ENCODE data around the gene BCL7A.
"Not testable (repeated sequence)": the region's sequence is repeated elsewhere in the genome, so short reads cannot be mapped to it uniquely, and the experiment has no call there.

BCL7A gene

GRCh38 chr12:122024132-122024785, 2.6 kb downstream of the BCL7A start:
- DNase-seq (ENCODE audit: extremely low spot score, insufficient read length, low read depth): no peak
- FAIRE-seq: peak; percentile 77

DNA sequence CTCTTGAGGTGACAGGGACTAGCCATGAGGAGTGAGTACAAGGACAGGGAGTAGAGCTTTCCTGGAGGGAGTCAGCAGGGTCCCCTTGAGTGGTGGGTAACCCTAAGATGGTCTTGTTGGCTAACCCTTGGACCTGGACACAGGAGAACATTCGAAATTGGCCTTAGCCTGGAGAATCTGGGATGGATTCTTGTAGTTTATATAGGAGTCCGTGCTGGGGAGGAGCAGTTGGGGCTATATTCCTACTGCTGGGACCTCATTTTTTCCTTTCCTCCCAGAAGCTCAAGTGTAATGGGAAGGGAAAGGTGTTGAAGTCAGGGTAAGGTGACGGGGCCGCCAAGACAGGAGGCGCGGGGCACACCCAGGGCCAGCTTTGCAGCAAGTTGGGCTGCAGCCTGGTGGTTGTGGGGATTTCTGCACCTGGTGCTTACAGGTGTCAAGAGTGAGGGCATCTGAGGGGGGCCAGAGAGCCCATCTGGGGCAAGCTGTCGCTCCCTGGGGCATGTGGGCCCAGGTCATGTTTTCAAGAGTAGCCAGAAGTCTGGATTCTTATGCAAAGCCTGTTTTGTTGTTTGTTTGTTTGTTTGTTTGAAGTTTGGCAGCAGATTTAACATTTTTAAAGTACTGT, 5.1 kb downstream of the BCL7A start:
- FAIRE-seq (no peak), DNase-seq (ENCODE audit: extremely low spot score, insufficient read length, low read depth) (no peak)

- FAIRE-seq: no peak
These were observed 6.7 kb downstream of the BCL7A start for GRCh38 chr12:122028165-122028904.

GRCh38 chr12:122028905-122029560, 7.3 kb downstream of the BCL7A start:
- peak; percentile 80 for FAIRE-seq
- peak; percentile 67 for DNase-seq (ENCODE audit: extremely low spot score, insufficient read length, low read depth)

More at GRCh38 chr12:122028165-122028904, 6.7 kb downstream of the BCL7A start:
- DNase-seq (ENCODE audit: extremely low spot score, insufficient read length, low read depth): no peak

DNA sequence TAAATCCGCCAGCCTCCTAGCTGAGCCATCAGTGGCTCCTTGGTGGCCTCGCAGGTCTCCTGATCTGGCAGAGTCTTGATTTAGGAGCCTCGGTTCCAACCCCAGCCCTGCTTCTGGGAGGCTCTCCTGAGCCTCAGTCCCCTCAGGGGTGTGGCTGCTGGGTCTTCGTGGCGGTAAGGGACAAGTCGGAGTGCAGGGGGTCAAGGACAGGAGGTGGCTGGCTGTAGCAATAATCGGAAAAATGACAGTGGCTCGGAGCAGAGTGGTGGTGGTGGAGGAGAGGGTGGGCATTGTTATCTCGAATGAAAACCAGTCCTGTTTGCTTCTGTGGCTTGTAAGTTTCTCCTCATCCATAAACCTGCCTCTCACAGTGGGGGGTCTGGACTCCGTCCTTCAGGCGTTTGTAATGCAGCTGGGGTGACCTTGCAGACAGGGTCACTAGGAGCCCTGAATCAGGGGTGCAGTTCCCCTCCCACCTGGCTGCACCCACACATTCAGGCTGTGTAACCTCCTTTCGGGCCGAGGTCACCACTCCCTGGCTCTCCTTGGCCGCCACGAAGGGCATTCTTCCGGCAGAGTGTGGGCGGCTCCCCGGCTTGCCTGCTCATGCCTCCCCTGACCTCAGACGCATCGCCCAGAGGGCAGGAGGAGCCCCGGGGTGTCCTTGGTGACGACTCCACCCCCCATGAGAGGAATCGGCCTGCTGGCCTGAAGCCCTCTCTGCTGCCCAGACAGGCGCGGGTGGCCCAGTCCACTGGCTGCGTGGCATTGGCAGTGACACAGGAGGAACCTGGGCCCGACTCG, 8.1 kb downstream of the BCL7A start:
- FAIRE-seq: no peak
- DNase-seq (ENCODE audit: extremely low spot score, insufficient read length, low read depth): no peak

DNA sequence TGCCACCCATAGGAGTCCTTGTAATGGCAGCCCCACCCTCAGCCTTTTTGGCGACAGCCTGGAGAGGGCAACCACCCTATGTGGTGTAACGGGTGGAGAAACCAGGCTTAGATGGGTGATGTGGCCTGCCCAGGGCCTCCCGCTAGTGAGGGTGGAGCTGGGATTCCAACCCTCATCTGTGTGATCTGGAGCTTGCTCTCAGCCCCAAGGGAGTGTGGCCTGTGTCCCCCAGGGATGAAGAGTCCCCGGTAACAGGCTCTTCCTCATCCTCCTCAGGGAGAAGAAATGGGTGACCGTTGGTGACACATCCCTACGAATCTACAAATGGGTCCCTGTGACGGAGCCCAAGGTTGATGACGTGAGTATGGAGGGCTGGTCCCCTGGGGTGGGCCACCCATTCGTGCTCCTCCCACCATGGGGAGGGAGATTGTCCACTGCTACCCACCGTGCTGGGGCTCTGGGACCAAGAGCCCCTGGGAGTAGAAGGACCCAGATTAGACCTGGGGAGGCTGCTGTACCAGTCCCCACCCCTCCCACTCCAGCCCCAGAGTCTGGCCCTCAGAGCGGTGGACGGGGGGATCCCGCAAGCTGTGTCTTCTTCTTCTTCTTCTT, 8.8 kb downstream of the BCL7A start:
- FAIRE-seq (no peak), DNase-seq (ENCODE audit: extremely low spot score, insufficient read length, low read depth) (no peak)

GRCh38 chr12:122031342-122032216, 9.9 kb downstream of the BCL7A start:
- FAIRE-seq (no peak), DNase-seq (ENCODE audit: extremely low spot score, insufficient read length, low read depth) (no peak)

DNA sequence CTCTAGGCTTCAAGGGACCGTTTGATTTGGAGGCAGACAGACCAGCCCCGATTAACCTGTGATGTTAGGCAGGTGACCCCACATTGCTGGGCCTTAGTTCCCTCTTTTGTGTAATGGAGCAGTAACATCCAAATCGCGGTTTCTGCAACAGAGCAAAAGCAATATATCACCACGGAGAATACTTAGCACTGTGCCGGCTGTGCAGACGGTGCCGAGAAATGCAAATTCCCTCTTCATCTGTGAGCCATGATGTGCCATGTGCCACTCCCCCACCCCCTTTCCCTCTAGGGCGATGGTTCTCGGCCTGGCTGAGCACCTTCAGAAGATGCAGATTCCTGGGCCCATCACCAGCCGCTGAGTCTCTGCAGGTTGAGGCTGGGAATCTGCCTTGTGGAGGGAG, 10.9 kb downstream of the BCL7A start:
- no peak for DNase-seq (ENCODE audit: extremely low spot score, insufficient read length, low read depth)

DNA sequence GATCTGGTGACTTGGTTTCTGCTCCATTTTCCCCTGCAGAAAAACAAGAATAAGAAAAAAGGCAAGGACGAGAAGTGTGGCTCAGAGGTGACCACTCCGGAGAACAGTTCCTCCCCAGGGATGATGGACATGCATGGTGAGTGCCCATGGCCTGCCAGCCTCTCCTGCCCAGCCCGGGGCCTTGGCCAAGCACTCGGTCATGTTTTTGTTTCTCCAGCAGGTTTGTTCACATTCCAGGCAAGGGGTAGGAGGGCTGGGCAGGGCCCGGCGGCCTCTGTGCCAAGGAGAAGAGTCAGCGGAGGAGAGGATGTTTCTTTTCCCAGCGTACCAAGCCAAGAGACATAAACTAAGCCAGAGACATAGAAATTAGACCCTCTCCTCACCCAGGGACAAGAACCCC, 13.6 kb downstream of the BCL7A start:
- FAIRE-seq: no peak

More for the DNA sequence above, 10.9 kb downstream of the BCL7A start:
- FAIRE-seq: no peak

GRCh38 chr12:122036153-122036552, 14.5 kb downstream of the BCL7A start:
- no peak for DNase-seq (ENCODE audit: extremely low spot score, insufficient read length, low read depth)

More for the DNA sequence above, 13.6 kb downstream of the BCL7A start:
- DNase-seq (ENCODE audit: extremely low spot score, insufficient read length, low read depth): no peak

DNA sequence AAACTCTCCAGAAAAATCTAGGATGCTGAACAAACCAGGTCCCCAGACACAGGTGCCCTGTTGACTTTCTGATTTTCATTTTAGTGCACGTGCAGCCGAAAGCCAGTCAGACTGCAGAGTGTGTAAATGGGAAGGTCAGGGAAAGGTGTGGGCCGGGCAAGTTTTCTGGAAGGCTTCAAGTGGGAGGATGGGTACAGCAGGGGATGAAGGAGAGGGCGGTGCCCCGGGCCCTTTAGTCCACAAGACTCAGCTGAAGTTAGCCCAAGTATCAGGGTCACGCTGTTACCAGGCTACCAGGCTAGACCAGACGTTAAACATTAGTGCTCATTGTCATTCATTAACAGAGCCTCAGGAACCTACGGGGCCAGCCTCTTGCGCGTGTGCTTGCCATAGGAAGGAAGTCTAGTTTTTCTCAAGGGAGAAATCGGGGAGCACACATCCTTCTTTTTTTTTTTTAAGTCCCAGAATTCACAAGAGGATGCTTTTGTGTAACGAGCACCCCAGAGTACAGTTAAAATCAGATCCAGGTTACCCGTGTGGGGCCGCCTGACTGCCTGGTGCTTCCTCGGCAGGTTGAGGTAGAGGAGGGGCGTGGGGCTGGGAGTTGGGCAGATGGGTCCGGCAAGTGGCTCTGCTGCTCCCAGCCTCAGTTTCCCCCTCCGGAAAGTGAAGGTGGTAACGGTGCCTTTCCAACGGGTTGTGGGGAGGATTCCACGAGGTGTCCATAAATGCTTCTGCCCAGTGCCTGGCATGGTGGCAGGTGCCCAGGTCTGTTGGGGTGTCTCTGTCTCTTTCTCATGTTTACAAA, 19.1 kb downstream of the BCL7A start:
- DNase-seq (ENCODE audit: extremely low spot score, insufficient read length, low read depth): no peak
- peak; percentile 76 for FAIRE-seq

More at GRCh38 chr12:122036153-122036552, 14.5 kb downstream of the BCL7A start:
- no peak for FAIRE-seq

GRCh38 chr12:122041458-122041857, 19.8 kb downstream of the BCL7A start:
- not testable (repeated sequence) for FAIRE-seq; DNase-seq (ENCODE audit: extremely low spot score, insufficient read length, low read depth)

DNA sequence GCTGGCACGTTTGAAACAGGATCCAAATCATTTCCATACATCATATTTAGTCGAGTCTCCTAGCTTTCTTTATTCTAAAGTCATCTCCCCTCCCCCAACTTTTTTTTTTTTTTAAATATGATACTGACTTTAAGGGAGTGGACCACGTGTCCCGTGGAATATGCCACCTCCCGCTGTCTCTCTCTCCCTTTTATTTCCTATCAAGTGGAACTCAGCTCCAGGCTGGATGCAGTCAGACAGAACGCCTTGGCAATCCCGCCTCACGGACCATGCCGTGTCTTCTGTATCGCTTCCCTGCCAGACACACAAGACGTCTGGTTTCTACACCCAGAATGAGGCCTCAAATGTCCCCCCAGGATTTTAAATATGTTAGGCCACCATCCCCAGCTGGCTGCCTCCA, 21.2 kb downstream of the BCL7A start:
- FAIRE-seq: no peak
- no peak for DNase-seq (ENCODE audit: extremely low spot score, insufficient read length, low read depth)

DNA sequence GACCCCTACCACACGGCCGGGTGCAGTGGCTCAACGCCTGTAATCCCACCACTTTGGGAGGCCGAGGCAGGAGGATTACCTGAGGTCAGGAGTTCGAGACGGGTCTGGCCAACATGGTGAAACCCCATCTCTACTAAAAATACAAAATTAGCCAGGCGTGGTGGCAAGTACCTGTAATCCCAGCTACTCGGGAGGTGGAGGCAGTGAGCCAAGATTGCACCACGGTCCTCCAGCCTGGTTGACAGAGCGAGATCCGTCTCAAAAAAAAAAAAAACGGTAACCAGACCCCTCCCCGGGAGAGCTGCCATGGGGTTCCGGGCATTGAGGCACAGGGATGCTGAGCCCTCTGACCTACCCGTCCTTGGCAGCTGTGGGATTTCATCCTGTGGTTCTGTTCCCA, 21.8 kb downstream of the BCL7A start:
- FAIRE-seq: no peak
- no peak for DNase-seq (ENCODE audit: extremely low spot score, insufficient read length, low read depth)

DNA sequence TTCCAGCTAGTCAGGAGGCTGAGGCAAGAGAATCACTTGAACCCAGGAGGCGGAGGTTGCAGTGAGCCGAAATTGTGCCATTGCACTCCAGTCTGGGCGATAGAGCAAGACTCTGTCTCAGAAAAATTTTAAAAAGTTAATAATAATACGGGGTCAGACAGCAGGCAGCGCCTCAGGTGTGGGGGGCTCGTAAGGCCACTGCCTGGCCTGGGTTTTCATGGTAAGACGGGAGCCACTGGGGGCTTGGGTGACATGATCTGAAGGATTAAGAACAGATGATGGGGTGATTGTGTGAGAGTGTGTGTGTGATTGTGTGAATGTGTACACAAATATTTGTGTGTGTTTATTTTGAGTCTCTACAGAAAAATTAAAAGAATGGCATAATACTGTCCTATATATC, 23.6 kb downstream of the BCL7A start:
- DNase-seq (ENCODE audit: extremely low spot score, insufficient read length, low read depth) (no peak), FAIRE-seq (no peak)

DNA sequence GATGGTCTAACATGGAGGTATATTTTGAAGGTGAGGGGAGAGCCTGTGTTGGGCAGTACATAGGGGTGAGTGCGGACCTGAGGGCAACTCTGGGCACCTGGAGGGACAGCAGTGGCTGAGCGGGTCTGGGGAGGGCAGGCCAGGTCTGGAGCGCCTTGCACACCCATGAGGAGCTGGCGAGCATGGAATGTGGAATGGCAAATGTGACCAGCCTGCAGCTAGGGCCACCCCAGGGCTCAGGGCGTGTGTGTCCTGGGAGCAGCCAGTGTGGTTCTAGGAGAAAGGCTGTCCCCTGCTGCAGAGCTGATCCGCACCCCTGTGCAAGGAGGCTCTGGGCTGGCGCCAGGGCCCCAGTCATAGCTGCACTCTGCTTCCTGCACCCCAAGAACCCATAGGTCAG, 24.5 kb downstream of the BCL7A start:
- DNase-seq (ENCODE audit: extremely low spot score, insufficient read length, low read depth) (no peak), FAIRE-seq (no peak)

DNA sequence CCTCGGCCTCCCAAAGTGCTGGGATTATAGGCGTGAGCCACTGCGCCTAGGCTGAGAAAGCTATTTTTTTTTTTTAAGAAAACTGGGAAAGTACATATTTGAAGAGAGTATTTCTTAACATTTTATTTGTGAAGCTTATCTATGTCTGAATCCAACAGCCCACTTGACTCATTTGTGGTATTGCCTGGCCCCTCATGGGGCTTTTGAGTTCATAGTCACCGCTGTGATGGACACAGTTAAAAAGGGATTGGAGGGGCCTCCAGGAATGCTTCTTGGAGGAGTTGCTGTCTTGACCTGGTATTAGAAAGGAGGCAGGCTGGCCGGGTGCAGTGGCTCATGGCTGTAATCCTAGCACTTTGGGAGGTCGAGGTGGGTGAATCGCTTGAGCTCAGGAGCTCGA, 26.5 kb downstream of the BCL7A start:
- FAIRE-seq (no peak), DNase-seq (ENCODE audit: extremely low spot score, insufficient read length, low read depth) (no peak)

- no peak for DNase-seq (ENCODE audit: extremely low spot score, insufficient read length, low read depth)
- FAIRE-seq: no peak
These were observed 28.1 kb downstream of the BCL7A start for GRCh38 chr12:122049827-122050226.

All from GM18507 (cell line).